Neural cell (in vitro differentiated cells): ENCODE results near the gene PRR18. TPM values are rescaled to one million over a fixed set of nuclear protein-coding genes. Genes with fewer than 3 reads are reported as not detected.

ENCODE experiments used
- H2AFZ ChIP-seq: fragments of 200-600, 300-800 bp; sonication (generic), shearing (Covaris generic); 2 replicates; pipeline ENCODE4 v1.6.0; 2014; ENCODE audit warnings: low read depth, mild to moderate bottlenecking, antibody characterized with exemption, low read length, moderate library complexity
- H3F3A ChIP-seq: fragments of 200-600 bp; shearing (Covaris generic); 2 replicates; pipeline ENCODE4 v1.6.1; 2016; ENCODE audit warnings: mild to moderate bottlenecking, moderate library complexity, mixed read lengths, antibody characterized with exemption, low read length; ENCODE audit not compliant: insufficient read depth, poor library complexity, severe bottlenecking
- H3K27ac ChIP-seq: fragments of 200-600, 300-800 bp; sonication (generic), shearing (Covaris generic); 2 replicates; pipeline ENCODE4 v1.5.1; 2014; ENCODE audit warnings: mild to moderate bottlenecking, low read length, moderate library complexity
- H3K27me3 ChIP-seq: fragments of 300-800, 200-600 bp; sonication (generic), shearing (Covaris generic); 2 replicates; pipeline ENCODE4 v1.6.0; 2014; ENCODE audit warnings: mild to moderate bottlenecking, low read depth, low read length, moderate library complexity; ENCODE audit not compliant: insufficient read depth
- H3K36me3 ChIP-seq: fragments of 300-800, 200-600 bp; sonication (generic), shearing (Covaris generic); 2 replicates; pipeline ENCODE4 v1.5.1; 2014; ENCODE audit warnings: mild to moderate bottlenecking, antibody characterized with exemption, low read length, moderate library complexity; ENCODE audit not compliant: insufficient read depth
- H3K4me2 ChIP-seq: fragments of 300-800, 200-600 bp; sonication (generic), shearing (Covaris generic); 2 replicates; pipeline ENCODE4 v1.6.0; 2014; ENCODE audit warnings: mild to moderate bottlenecking, low read length
- H3K4me3 ChIP-seq: fragments of 300-800, 200-600 bp; sonication (generic), shearing (Covaris generic); 2 replicates; pipeline ENCODE4 v1.5.1; 2014; ENCODE audit warnings: mild to moderate bottlenecking, low read length, moderate library complexity
- H3K79me2 ChIP-seq: fragments of 200-600 bp; shearing (Covaris generic); replicated peaks from 2 replicates; pipeline ENCODE4 v1.6.0; 2014; ENCODE audit warnings: mild to moderate bottlenecking, low read length, moderate library complexity; ENCODE audit not compliant: insufficient read depth
- H3K9ac ChIP-seq: fragments of 300-800, 200-600 bp; sonication (generic), shearing (Covaris generic); 2 replicates; pipeline ENCODE4 v1.6.1; 2016; ENCODE audit warnings: mild to moderate bottlenecking, low read length, mixed read lengths
- H3K9me2 ChIP-seq: fragments of 200-600 bp; shearing (Covaris generic); 2 replicates; pipeline ENCODE4 v1.6.1; 2016; ENCODE audit warnings: mild to moderate bottlenecking, low read length, mixed read lengths; ENCODE audit not compliant: insufficient read depth
- H3K9me3 ChIP-seq: fragments of 200-600, 300-800 bp; sonication (generic), shearing (Covaris generic); 2 replicates; pipeline ENCODE4 v1.6.1; 2016; ENCODE audit warnings: mild to moderate bottlenecking, mixed run types, low read length, moderate library complexity, mixed read lengths
- H4K20me1 ChIP-seq: fragments of 200-600 bp; shearing (Covaris generic); 2 replicates; pipeline ENCODE4 v1.6.1; 2016; ENCODE audit warnings: mild to moderate bottlenecking, mixed run types; ENCODE audit not compliant: insufficient read depth
- EP300 ChIP-seq: fragments of 450-650 bp; conservative IDR thresholded peaks from 2 replicates; pipeline ENCODE4 v1.6.1; 2014; ENCODE audit warnings: antibody characterized with exemption, mild to moderate bottlenecking, moderate library complexity; ENCODE audit not compliant: poor library complexity, severe bottlenecking
- EZH2 ChIP-seq: fragments of 200-600, 300-800 bp; shearing (Covaris generic), sonication (generic); IDR thresholded peaks from 2 replicates; pipeline ENCODE4 v1.6.1; 2014; ENCODE audit warnings: antibody characterized with exemption, low read length, borderline replicate concordance, mild to moderate bottlenecking; ENCODE audit not compliant: insufficient read depth, poor library complexity, severe bottlenecking
- MXI1 ChIP-seq: fragments of 450-650 bp; conservative IDR thresholded peaks from 2 replicates; pipeline ENCODE4 v1.6.1; 2014; ENCODE audit warnings: antibody characterized with exemption, mild to moderate bottlenecking; ENCODE audit not compliant: poor library complexity, severe bottlenecking
- POLR2AphosphoS5 ChIP-seq: IDR thresholded peaks from 2 replicates; pipeline ENCODE4 v1.6.1; 2012
- RAD21 ChIP-seq: fragments of 450-650 bp; conservative IDR thresholded peaks from 2 replicates; pipeline ENCODE4 v1.6.1; 2014; ENCODE audit warnings: antibody characterized with exemption, mild to moderate bottlenecking, moderate library complexity
- SMC3 ChIP-seq: fragments of 450-650 bp; conservative IDR thresholded peaks from 2 replicates; pipeline ENCODE4 v1.6.1; 2014; ENCODE audit warnings: antibody characterized with exemption, mild to moderate bottlenecking, moderate library complexity; ENCODE audit not compliant: poor library complexity
- TAF1 ChIP-seq: IDR thresholded peaks from 2 replicates; pipeline ENCODE4 v1.6.1; 2012; ENCODE audit warnings: low read depth
- polyA plus RNA-seq: library from polyadenylated mRNA; depleted of rRNA; stranded (reverse); fragments of >200 nt; gene quantifications from 2 replicates; pipeline ENCODE4 v1.2.3, GENCODE V29; 2014
- TF ChIP-seq, protein P1 (sequence below): fragments of 450-650 bp; IDR thresholded peaks from 2 replicates; pipeline ENCODE4 v1.5.1; 2014; ENCODE audit warnings: antibody characterized with exemption, mild to moderate bottlenecking, moderate library complexity; ENCODE audit not compliant: poor library complexity, severe bottlenecking
- TF ChIP-seq, protein P2 (sequence below): IDR thresholded peaks from 2 replicates; pipeline ENCODE4 v1.6.1; 2012; ENCODE audit warnings: borderline replicate concordance

The PRR18 gene
- polyA plus RNA-seq, 1 donor from 2014 or later: not detected

DNA sequence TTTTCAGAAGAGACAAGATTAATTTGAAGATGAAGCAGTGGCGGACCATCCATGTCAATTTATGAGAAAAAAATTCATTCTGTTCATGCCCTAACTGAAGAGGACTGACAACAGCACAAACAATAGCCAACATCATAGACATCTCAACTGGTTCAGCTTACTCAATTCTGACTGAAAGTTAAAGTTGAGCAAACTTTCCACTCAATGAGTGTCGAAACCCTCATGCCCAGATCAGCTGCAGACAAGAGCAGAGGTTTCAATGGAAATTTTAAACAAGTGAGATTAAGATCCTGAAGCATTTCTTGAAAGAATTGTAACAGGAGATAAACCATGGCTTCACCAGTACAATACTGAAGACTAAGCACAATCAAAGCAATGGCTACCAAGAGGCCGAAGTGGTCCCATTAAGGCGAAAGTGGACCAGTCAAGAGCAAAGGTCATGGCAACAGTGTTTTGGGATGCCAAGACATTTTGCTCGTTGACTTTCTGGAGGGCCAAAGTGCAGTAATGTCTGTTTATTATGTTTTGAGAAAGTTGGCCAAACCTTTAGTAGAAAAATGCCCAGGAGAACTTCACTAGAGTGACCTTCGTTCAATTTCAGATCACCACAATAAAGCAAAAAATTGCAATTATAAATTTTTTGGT, 40.2 kb upstream of the PRR18 start:
- Histone ChIP-seq H4K20me1 (no peaks in the 10 kb centered on the region), H3K4me2 (no peak overlapping the region), H3K36me3 (no peaks in the 10 kb centered on the region), H3K9me2 (no peaks in the 10 kb centered on the region), H3K27ac (no peak overlapping the region), H3K79me2 (no peaks in the 10 kb centered on the region), H3F3A (no peaks in the 10 kb centered on the region), H3K4me3 (no peak overlapping the region), H2AFZ (no peak overlapping the region), H3K9ac (no peak overlapping the region), H3K9me3 (peaks cover 4% of the 10 kb centered on the region), H3K27me3 (no peaks in the 10 kb centered on the region)
- TF ChIP-seq, protein P1, sequence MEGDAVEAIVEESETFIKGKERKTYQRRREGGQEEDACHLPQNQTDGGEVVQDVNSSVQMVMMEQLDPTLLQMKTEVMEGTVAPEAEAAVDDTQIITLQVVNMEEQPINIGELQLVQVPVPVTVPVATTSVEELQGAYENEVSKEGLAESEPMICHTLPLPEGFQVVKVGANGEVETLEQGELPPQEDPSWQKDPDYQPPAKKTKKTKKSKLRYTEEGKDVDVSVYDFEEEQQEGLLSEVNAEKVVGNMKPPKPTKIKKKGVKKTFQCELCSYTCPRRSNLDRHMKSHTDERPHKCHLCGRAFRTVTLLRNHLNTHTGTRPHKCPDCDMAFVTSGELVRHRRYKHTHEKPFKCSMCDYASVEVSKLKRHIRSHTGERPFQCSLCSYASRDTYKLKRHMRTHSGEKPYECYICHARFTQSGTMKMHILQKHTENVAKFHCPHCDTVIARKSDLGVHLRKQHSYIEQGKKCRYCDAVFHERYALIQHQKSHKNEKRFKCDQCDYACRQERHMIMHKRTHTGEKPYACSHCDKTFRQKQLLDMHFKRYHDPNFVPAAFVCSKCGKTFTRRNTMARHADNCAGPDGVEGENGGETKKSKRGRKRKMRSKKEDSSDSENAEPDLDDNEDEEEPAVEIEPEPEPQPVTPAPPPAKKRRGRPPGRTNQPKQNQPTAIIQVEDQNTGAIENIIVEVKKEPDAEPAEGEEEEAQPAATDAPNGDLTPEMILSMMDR: no peak
- TF ChIP-seq EZH2: no peak
- TF ChIP-seq, protein P2, sequence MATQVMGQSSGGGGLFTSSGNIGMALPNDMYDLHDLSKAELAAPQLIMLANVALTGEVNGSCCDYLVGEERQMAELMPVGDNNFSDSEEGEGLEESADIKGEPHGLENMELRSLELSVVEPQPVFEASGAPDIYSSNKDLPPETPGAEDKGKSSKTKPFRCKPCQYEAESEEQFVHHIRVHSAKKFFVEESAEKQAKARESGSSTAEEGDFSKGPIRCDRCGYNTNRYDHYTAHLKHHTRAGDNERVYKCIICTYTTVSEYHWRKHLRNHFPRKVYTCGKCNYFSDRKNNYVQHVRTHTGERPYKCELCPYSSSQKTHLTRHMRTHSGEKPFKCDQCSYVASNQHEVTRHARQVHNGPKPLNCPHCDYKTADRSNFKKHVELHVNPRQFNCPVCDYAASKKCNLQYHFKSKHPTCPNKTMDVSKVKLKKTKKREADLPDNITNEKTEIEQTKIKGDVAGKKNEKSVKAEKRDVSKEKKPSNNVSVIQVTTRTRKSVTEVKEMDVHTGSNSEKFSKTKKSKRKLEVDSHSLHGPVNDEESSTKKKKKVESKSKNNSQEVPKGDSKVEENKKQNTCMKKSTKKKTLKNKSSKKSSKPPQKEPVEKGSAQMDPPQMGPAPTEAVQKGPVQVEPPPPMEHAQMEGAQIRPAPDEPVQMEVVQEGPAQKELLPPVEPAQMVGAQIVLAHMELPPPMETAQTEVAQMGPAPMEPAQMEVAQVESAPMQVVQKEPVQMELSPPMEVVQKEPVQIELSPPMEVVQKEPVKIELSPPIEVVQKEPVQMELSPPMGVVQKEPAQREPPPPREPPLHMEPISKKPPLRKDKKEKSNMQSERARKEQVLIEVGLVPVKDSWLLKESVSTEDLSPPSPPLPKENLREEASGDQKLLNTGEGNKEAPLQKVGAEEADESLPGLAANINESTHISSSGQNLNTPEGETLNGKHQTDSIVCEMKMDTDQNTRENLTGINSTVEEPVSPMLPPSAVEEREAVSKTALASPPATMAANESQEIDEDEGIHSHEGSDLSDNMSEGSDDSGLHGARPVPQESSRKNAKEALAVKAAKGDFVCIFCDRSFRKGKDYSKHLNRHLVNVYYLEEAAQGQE: no peak

DNA sequence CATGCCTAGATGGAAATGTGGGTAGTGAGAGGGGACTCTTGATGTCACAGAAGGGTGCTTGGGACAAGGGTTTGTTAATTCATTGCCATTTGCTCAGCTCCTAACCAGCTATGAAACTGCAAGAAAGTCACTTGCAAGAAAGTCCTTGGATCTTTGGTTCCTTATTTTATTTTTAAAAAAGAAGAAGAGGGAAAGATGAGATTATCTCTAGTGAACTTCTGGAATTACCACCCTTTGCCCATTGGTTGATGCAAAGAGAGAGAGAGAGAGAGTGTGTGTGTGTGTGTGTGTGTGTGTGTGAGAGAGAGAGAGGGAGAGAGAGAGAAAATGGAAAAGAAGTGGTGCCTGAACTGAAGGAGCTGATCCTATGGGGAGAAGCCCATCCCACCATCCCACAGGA, 38.8 kb upstream of the PRR18 start:
- H3K27ac ChIP-seq: no peak overlapping the region
- H3F3A ChIP-seq: no peaks in the 10 kb centered on the region
- H3K27me3 ChIP-seq: no peaks in the 10 kb centered on the region
- no peaks in the 10 kb centered on the region for H3K9me2 ChIP-seq
- H2AFZ ChIP-seq: no peak overlapping the region
- no peaks in the 10 kb centered on the region for H3K36me3 ChIP-seq
- no peak overlapping the region for H3K9ac ChIP-seq
- H3K9me3 ChIP-seq: peaks cover 4% of the 10 kb centered on the region
- H3K4me3 ChIP-seq: no peak overlapping the region
- no peak overlapping the region for H3K4me2 ChIP-seq
- no peak for TF ChIP-seq EZH2
- no peak for TF ChIP-seq TAF1
- no peak for TF ChIP-seq MXI1
- no peak for TF ChIP-seq EP300
- TF ChIP-seq SMC3: no peak
- TF ChIP-seq RAD21: no peak
- TF ChIP-seq, protein P1: no peak
- TF ChIP-seq POLR2AphosphoS5: no peak
- TF ChIP-seq, protein P2: no peak
- peaks cover 3% of the 10 kb centered on the region for H3K79me2 ChIP-seq
- no peaks in the 10 kb centered on the region for H4K20me1 ChIP-seq
